Measurements from ENCODE around the gene PIGQ.

- TF ChIP-seq SMC3 (IDR thresholded peaks at IDR 0.05; ENCODE audit: low read depth, low read length) (no peak), CTCF (conservative IDR thresholded peaks at IDR 0.05; ENCODE audit: low read depth, low read length) (no peak), MXI1 (IDR thresholded peaks at IDR 0.05; ENCODE audit: borderline replicate concordance, low read depth, low read length) (no peak), MAZ (IDR thresholded peaks at IDR 0.05; ENCODE audit: borderline replicate concordance, low read depth, low read length) (no peak)
These were observed 48.9 kb upstream of the PIGQ start for GRCh38 chr16:520847-521246.

Measured in IMR-90 (cell line).